Neural progenitor cell (in vitro differentiated cells): ENCODE results near the gene P4HA2. TPM values are rescaled to one million over a fixed set of nuclear protein-coding genes. Genes with fewer than 3 reads are reported as not detected.

Experiments used
- DNase-seq: peaks from one replicate; pipeline ENCODE4 v3.0.0-alpha.2; 2016; ENCODE audit warnings: low spot score
- H2AFZ ChIP-seq: fragments of 200-600 bp; sonication (generic); replicated peaks from 2 replicates; pipeline ENCODE4 v1.6.1; 2016; ENCODE audit warnings: antibody characterized with exemption
- H3F3A ChIP-seq: fragments of 200-600 bp; sonication (generic); 2 replicates; pipeline ENCODE4 v1.6.1; 2016; ENCODE audit warnings: antibody characterized with exemption, low read depth
- H3K27ac ChIP-seq: fragments of 200-600 bp; sonication (generic); 2 replicates; pipeline ENCODE4 v1.5.1; 2016; ENCODE audit warnings: mild to moderate bottlenecking
- H3K27me3 ChIP-seq: fragments of 200-600 bp; sonication (generic); 2 replicates; pipeline ENCODE4 v1.6.1; 2016; ENCODE audit warnings: mild to moderate bottlenecking, moderate library complexity
- H3K36me3 ChIP-seq: fragments of 200-600 bp; sonication (generic); 2 replicates; pipeline ENCODE4 v1.5.1; 2016
- H3K4me1 ChIP-seq: fragments of 200-600 bp; sonication (generic); 2 replicates; pipeline ENCODE4 v1.6.1; 2016; ENCODE audit warnings: mixed run types
- H3K4me2 ChIP-seq: fragments of 200-600 bp; sonication (generic); 2 replicates; pipeline ENCODE4 v1.6.1; 2016
- H3K4me3 ChIP-seq: fragments of 200-600 bp; sonication (generic); 2 replicates; pipeline ENCODE4 v1.5.1; 2016
- H3K79me2 ChIP-seq: fragments of 200-600 bp; sonication (generic); 2 replicates; pipeline ENCODE4 v1.6.1; 2016; ENCODE audit warnings: low read depth
- H3K9ac ChIP-seq: fragments of 200-600 bp; sonication (generic); 2 replicates; pipeline ENCODE4 v1.6.1; 2016
- H3K9me3 ChIP-seq: fragments of 200-600 bp; sonication (generic); 2 replicates; pipeline ENCODE4 v1.5.1; 2016; ENCODE audit warnings: low read depth
- H4K20me1 ChIP-seq: fragments of 200-600 bp; sonication (generic); 2 replicates; pipeline ENCODE4 v1.6.1; 2016; ENCODE audit warnings: low read depth
- H3K27ac Mint-ChIP-seq: 3 replicates; pipeline ENCODE4 v1.8.0; 2021; ENCODE audit warnings: mixed read lengths
- H3K27me3 Mint-ChIP-seq: 2 replicates; pipeline ENCODE4 v1.8.0; 2022; ENCODE audit warnings: low read depth, mild to moderate bottlenecking, inconsistent platforms, moderate library complexity, mixed read lengths; ENCODE audit not compliant: insufficient read depth
- H3K36me3 Mint-ChIP-seq: 3 replicates; pipeline ENCODE4 v1.8.0; 2021; ENCODE audit warnings: mixed read lengths
- H3K4me1 Mint-ChIP-seq: 3 replicates; pipeline ENCODE4 v1.8.0; 2021; ENCODE audit warnings: mixed read lengths
- H3K4me3 Mint-ChIP-seq: 3 replicates; pipeline ENCODE4 v1.8.0; 2021; ENCODE audit warnings: mild to moderate bottlenecking, moderate library complexity, mixed read lengths
- H3K9me3 Mint-ChIP-seq: 3 replicates; pipeline ENCODE4 v1.8.0; 2020; ENCODE audit warnings: mixed read lengths
- CTCF ChIP-seq: fragments of 200-600 bp; sonication (generic); IDR thresholded peaks from 2 replicates; pipeline ENCODE4 v1.5.1; 2017; ENCODE audit warnings: antibody characterized with exemption, mild to moderate bottlenecking
- EZH2 ChIP-seq: fragments of 200-600 bp; sonication (generic); IDR thresholded peaks from 2 replicates; pipeline ENCODE4 v1.6.1; 2017; ENCODE audit warnings: antibody characterized with exemption, mild to moderate bottlenecking, moderate library complexity
- EZH2phosphoT487 ChIP-seq: fragments of 200-600 bp; sonication (generic); IDR thresholded peaks from 2 replicates; pipeline ENCODE4 v1.6.1; 2017; ENCODE audit warnings: antibody characterized with exemption
- total RNA-seq: library from RNA; depleted of rRNA; stranded (reverse); fragments of >200 nt; gene quantifications from 2 replicates; pipeline ENCODE4 v1.2.3, GENCODE V29; 2015; ENCODE audit warnings: low replicate concordance

P4HA2 gene
- 12.4 and 15.9 TPM in 2 replicates for total RNA-seq

GRCh38 chr5:132227485-132228240, at the start of gene P4HA2:
TSS of gene P4HA2 (minus strand) at chr5:132227853. CDS start at chr5:132218626, 9,227 bp downstream.
- peak within 1 kb of the TSS; percentile 84 for H3K4me3 Mint-ChIP-seq
- Histone ChIP-seq H3K27ac (no peak within 1 kb of the TSS), H3K4me1 (peaks cover 3% of the 10 kb centered on the region)

GRCh38 chr5:132277256-132277655, 49.6 kb upstream of the P4HA2 start:
- Histone ChIP-seq H3K79me2 (no peaks in the 10 kb centered on the region), H3K36me3 (no peaks in the 10 kb centered on the region), H3K4me3 (no peak overlapping the region), H3F3A (no peaks in the 10 kb centered on the region), H3K9ac (no peak overlapping the region), H3K27me3 (no peaks in the 10 kb centered on the region), H3K4me1 (peaks cover 8% of the 10 kb centered on the region), H3K4me2 (no peak overlapping the region), H4K20me1 (no peaks in the 10 kb centered on the region), H3K27ac (no peak overlapping the region), H3K9me3 (no peaks in the 10 kb centered on the region), H2AFZ (no peak overlapping the region)
- TF ChIP-seq CTCF = no peak
- TF ChIP-seq EZH2phosphoT487 = no peak
- TF ChIP-seq EZH2 = no peak
- DNase-seq = no peak
- Mint-ChIP-seq H3K27ac (peak overlapping the region; percentile 3), H3K4me3 (peak overlapping the region; percentile 21), H3K9me3 (peaks cover 6% of the 10 kb centered on the region), H3K4me1 (peaks cover 30% of the 10 kb centered on the region), H3K36me3 (peaks cover 8% of the 10 kb centered on the region), H3K27me3 (peaks cover 9% of the 10 kb centered on the region)

More at GRCh38 chr5:132227485-132228240, at the start of gene P4HA2:
- DNase-seq = peak; percentile 86
- Mint-ChIP-seq H3K9me3 (no peaks in the 10 kb centered on the region), H3K36me3 (no peaks in the 10 kb centered on the region), H3K27ac (no peak within 1 kb of the TSS), H3K27me3 (peaks cover 23% of the 10 kb centered on the region), H3K4me1 (peaks cover 11% of the 10 kb centered on the region)
- Histone ChIP-seq H3K4me2 (peak within 1 kb of the TSS; percentile 85), H3K4me3 (peak within 1 kb of the TSS; percentile 74), H3K36me3 (no peaks in the 10 kb centered on the region), H4K20me1 (no peaks in the 10 kb centered on the region), H3K9me3 (no peaks in the 10 kb centered on the region), H3K27me3 (peaks cover 49% of the 10 kb centered on the region), H2AFZ (peak within 1 kb of the TSS; percentile 98), H3K9ac (no peak within 1 kb of the TSS), H3F3A (no peaks in the 10 kb centered on the region), H3K79me2 (no peaks in the 10 kb centered on the region)
- TF ChIP-seq EZH2phosphoT487 = no peak
- peak; percentile 31 for TF ChIP-seq EZH2

- DNase-seq = no peak
- peaks cover 8% of the 10 kb centered on the region for H3K36me3 Mint-ChIP-seq
- Histone ChIP-seq H3K4me3 (no peak overlapping the region), H4K20me1 (no peaks in the 10 kb centered on the region), H3K9ac (no peak overlapping the region), H3K4me1 (peaks cover 8% of the 10 kb centered on the region), H3F3A (no peaks in the 10 kb centered on the region), H3K27ac (no peak overlapping the region), H3K27me3 (no peaks in the 10 kb centered on the region), H3K4me2 (no peak overlapping the region), H3K9me3 (no peaks in the 10 kb centered on the region), H3K36me3 (no peaks in the 10 kb centered on the region), H2AFZ (no peak overlapping the region), H3K79me2 (no peaks in the 10 kb centered on the region)
- TF ChIP-seq EZH2 (no peak), CTCF (no peak), EZH2phosphoT487 (no peak)
- no peak overlapping the region for H3K4me3 Mint-ChIP-seq
- peak overlapping the region; percentile 8 for H3K27ac Mint-ChIP-seq
- H3K27me3 Mint-ChIP-seq = peaks cover 9% of the 10 kb centered on the region
- peaks cover 34% of the 10 kb centered on the region for H3K4me1 Mint-ChIP-seq
- H3K9me3 Mint-ChIP-seq = peaks cover 6% of the 10 kb centered on the region
These were observed 47.9 kb upstream of the P4HA2 start for GRCh38 chr5:132275367-132276220.
